ENCODE results near the gene LRATD1.
A peak's percentile ranks its signal among the peaks of the same experiment; 100 is the strongest.

LRATD1 gene

DNA sequence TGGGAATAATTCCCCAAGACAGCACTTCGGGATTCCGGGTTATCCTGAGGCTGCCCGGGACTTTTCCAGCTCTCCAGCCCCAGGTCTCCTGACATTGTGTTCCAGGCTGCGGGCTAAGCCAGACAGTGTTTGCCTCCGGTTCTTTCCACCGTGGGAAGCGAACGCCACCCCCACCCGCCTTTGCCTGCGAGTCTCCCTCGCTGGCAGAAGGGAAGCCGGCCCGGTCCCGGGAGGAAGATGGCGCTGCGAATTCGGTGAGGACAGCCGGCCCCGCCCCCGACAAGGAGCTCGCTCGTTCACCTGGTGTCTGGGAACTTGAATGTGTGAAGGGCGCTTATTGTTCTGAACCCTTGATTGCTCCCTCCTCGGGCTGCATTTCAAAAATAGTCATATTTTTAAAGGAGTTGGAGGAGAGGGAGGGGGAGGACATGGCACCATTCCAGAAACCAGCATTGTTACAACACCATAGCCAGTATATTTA is 2.9 kb downstream of the LRATD1 start:
- Histone ChIP-seq H3K79me2 (ENCODE audit: low read length) (no peaks in the 10 kb centered on the region), H3K4me3 (ENCODE audit: low read length) (no peak overlapping the region), H3K9ac (ENCODE audit: low read length) (no peak overlapping the region), H3K9me3 (ENCODE audit: insufficient read depth, low read length) (no peaks in the 10 kb centered on the region), H3K4me1 (ENCODE audit: low read length) (peaks cover 9% of the 10 kb centered on the region), H3K4me2 (ENCODE audit: low read length) (no peak overlapping the region), H4K20me1 (ENCODE audit: insufficient read depth, low read length) (no peaks in the 10 kb centered on the region), H3K27ac (ENCODE audit: low read length) (no peak overlapping the region), H3K27me3 (ENCODE audit: low read depth, low read length) (no peaks in the 10 kb centered on the region), H3K36me3 (replicated peaks; ENCODE audit: low read depth, low read length) (no peaks in the 10 kb centered on the region), H2AFZ (ENCODE audit: low read depth, low read length) (no peak overlapping the region)
- no peak for TF ChIP-seq EZH2phosphoT487 (IDR thresholded peaks at IDR 0.05; ENCODE audit: low read depth)
- TF ChIP-seq, protein P1, sequence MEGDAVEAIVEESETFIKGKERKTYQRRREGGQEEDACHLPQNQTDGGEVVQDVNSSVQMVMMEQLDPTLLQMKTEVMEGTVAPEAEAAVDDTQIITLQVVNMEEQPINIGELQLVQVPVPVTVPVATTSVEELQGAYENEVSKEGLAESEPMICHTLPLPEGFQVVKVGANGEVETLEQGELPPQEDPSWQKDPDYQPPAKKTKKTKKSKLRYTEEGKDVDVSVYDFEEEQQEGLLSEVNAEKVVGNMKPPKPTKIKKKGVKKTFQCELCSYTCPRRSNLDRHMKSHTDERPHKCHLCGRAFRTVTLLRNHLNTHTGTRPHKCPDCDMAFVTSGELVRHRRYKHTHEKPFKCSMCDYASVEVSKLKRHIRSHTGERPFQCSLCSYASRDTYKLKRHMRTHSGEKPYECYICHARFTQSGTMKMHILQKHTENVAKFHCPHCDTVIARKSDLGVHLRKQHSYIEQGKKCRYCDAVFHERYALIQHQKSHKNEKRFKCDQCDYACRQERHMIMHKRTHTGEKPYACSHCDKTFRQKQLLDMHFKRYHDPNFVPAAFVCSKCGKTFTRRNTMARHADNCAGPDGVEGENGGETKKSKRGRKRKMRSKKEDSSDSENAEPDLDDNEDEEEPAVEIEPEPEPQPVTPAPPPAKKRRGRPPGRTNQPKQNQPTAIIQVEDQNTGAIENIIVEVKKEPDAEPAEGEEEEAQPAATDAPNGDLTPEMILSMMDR (IDR thresholded peaks at IDR 0.05; ENCODE audit: low read depth, low read length) = no peak

DNA sequence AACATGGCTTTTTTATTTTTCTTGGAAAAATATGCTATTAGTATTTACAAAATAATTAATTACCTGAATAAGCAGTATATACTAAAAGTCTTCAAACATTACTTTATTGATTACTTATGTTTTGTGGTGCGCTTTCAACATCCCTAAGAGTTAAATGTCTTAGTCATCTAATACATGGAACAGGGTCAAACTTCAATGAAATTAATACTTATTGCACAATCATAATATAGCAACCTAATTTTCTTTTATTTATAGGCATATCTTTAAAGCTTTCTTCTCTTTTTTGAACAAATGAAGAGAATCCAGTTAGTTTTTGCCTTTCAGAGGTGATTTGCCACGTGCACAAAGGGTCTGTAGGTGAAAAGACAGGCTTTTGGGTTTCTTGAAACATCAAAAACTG is 6.0 kb downstream of the LRATD1 start:
- peaks cover 9% of the 10 kb centered on the region for H3K4me1 ChIP-seq (ENCODE audit: low read length)
- no peak overlapping the region for H3K4me2 ChIP-seq (ENCODE audit: low read length)
- no peaks in the 10 kb centered on the region for H3K79me2 ChIP-seq (ENCODE audit: low read length)
- no peaks in the 10 kb centered on the region for H3K36me3 ChIP-seq (replicated peaks; ENCODE audit: low read depth, low read length)
- H3K4me3 ChIP-seq (ENCODE audit: low read length) = no peak overlapping the region
- H3K9ac ChIP-seq (ENCODE audit: low read length) = no peak overlapping the region
- no peak overlapping the region for H3K27ac ChIP-seq (ENCODE audit: low read length)
- TF ChIP-seq, protein P1 (IDR thresholded peaks at IDR 0.05; ENCODE audit: low read depth, low read length) = no peak
- no peak for TF ChIP-seq EZH2phosphoT487 (IDR thresholded peaks at IDR 0.05; ENCODE audit: low read depth)
- no peaks in the 10 kb centered on the region for H3K9me3 ChIP-seq (ENCODE audit: insufficient read depth, low read length)
- no peaks in the 10 kb centered on the region for H3K27me3 ChIP-seq (ENCODE audit: low read depth, low read length)
- H4K20me1 ChIP-seq (ENCODE audit: insufficient read depth, low read length) = no peaks in the 10 kb centered on the region
- no peak overlapping the region for H2AFZ ChIP-seq (ENCODE audit: low read depth, low read length)

DNA sequence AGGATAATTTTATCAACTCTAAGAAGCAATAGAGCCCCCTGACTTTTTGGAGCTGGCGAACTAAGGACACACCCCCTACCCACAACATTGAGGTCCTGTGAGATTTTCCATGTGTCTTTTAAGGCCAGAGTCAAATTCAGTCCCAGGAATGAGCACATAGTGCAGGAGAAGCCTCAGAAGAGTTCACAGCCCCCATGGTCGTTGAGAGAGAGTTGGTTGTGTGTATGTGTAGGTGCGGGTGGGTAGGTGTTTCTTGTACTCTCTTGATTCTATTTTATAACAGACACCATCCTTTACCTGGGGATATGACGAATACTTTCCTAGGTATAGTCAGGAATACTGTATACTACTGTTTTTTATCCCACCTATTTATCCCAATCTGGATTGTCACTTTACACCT is 8.6 kb downstream of the LRATD1 start:
- H3K9me3 ChIP-seq (ENCODE audit: insufficient read depth, low read length) = no peaks in the 10 kb centered on the region
- peaks cover 9% of the 10 kb centered on the region for H3K4me1 ChIP-seq (ENCODE audit: low read length)
- H3K79me2 ChIP-seq (ENCODE audit: low read length) = no peaks in the 10 kb centered on the region
- H3K27me3 ChIP-seq (ENCODE audit: low read depth, low read length) = no peaks in the 10 kb centered on the region
- no peak overlapping the region for H3K4me2 ChIP-seq (ENCODE audit: low read length)
- H3K27ac ChIP-seq (ENCODE audit: low read length) = no peak overlapping the region
- no peak overlapping the region for H3K9ac ChIP-seq (ENCODE audit: low read length)
- H4K20me1 ChIP-seq (ENCODE audit: insufficient read depth, low read length) = no peaks in the 10 kb centered on the region
- no peak for TF ChIP-seq EZH2phosphoT487 (IDR thresholded peaks at IDR 0.05; ENCODE audit: low read depth)
- TF ChIP-seq, protein P1 (IDR thresholded peaks at IDR 0.05; ENCODE audit: low read depth, low read length) = no peak
- no peaks in the 10 kb centered on the region for H3K36me3 ChIP-seq (replicated peaks; ENCODE audit: low read depth, low read length)
- H3K4me3 ChIP-seq (ENCODE audit: low read length) = no peak overlapping the region
- no peak overlapping the region for H2AFZ ChIP-seq (ENCODE audit: low read depth, low read length)

DNA sequence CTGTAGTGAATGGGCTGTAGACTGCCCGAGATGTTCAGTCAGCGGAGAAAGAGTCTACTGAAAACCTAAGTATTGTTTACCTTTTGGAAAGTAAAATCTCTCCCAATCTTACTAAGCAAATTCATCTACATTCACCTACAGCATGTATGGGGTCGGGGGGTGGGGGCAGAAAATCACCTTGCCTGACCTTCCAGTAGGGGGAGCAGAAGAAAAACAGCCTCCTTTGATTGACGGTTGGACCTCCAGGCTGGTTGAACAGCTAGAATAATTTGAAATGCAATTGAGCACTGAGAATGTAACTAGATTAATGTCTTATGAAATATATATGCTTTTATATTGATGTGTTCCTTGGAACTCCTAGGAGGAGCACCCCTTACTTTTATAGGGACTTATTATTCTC is 10.0 kb downstream of the LRATD1 start:
- Histone ChIP-seq H3K4me2 (ENCODE audit: low read length) (no peak overlapping the region), H3K27ac (ENCODE audit: low read length) (no peak overlapping the region), H3K27me3 (ENCODE audit: low read depth, low read length) (no peaks in the 10 kb centered on the region), H3K36me3 (replicated peaks; ENCODE audit: low read depth, low read length) (no peaks in the 10 kb centered on the region), H3K9ac (ENCODE audit: low read length) (no peak overlapping the region), H3K4me1 (ENCODE audit: low read length) (peaks cover 9% of the 10 kb centered on the region), H3K4me3 (ENCODE audit: low read length) (no peak overlapping the region), H3K9me3 (ENCODE audit: insufficient read depth, low read length) (no peaks in the 10 kb centered on the region), H4K20me1 (ENCODE audit: insufficient read depth, low read length) (no peaks in the 10 kb centered on the region), H3K79me2 (ENCODE audit: low read length) (no peaks in the 10 kb centered on the region), H2AFZ (ENCODE audit: low read depth, low read length) (no peak overlapping the region)
- TF ChIP-seq, protein P1 (IDR thresholded peaks at IDR 0.05; ENCODE audit: low read depth, low read length) = peak; percentile 58
- no peak for TF ChIP-seq EZH2phosphoT487 (IDR thresholded peaks at IDR 0.05; ENCODE audit: low read depth)

Data from OCI-LY3 (cell line).